Calu3 (cell line): ENCODE data around the gene ICOS. TPM values are rescaled to one million over a fixed set of nuclear protein-coding genes. Genes with fewer than 3 reads are reported as not detected.

Source experiments
- BruUV-seq: library from RNA; stranded (reverse); fragments of 400-500 nt; replicated peaks from 2 replicates; lab custom pipeline; 2021; lab: Mats Ljungman, UMichigan
- CTCF ChIA-PET: fragments of 300-600 bp; sonication (Branson Sonifier 250); formaldehyde crosslinking; loops from one replicate; lab custom pipeline; 2022; ENCODE audit warnings: antibody characterized with exemption; lab: Charles Lee
- DNase-seq: peaks from one replicate; pipeline ENCODE4 v3.0.0; 2022
- H3K27ac Mint-ChIP-seq: one replicate; pipeline ENCODE4 v1.8.0; 2022; ENCODE audit warnings: mixed read lengths; ENCODE audit not compliant: unreplicated experiment
- H3K27me3 Mint-ChIP-seq: one replicate; pipeline ENCODE4 v1.8.0; 2022; ENCODE audit warnings: mixed read lengths; ENCODE audit not compliant: unreplicated experiment
- H3K36me3 Mint-ChIP-seq: one replicate; pipeline ENCODE4 v1.8.0; 2022; ENCODE audit warnings: mild to moderate bottlenecking, moderate library complexity, mixed read lengths; ENCODE audit not compliant: insufficient read depth, unreplicated experiment
- H3K4me1 Mint-ChIP-seq: one replicate; pipeline ENCODE4 v1.8.0; 2022; ENCODE audit warnings: mild to moderate bottlenecking, low read depth, mixed read lengths; ENCODE audit not compliant: unreplicated experiment
- H3K4me3 Mint-ChIP-seq: one replicate; pipeline ENCODE4 v1.8.0; 2022; ENCODE audit warnings: mild to moderate bottlenecking, low read depth, moderate library complexity, mixed read lengths; ENCODE audit not compliant: unreplicated experiment
- H3K9me3 Mint-ChIP-seq: one replicate; pipeline ENCODE4 v1.8.0; 2022; ENCODE audit warnings: low read depth, mixed read lengths; ENCODE audit not compliant: unreplicated experiment
- intact Hi-C: fragments of 100-400 bp; cut with micrococcal nuclease; formaldehyde crosslinking; loops from one replicate; pipeline ENCODE4 v1.10.0; 2022; ENCODE audit not compliant: unreplicated experiment
- total RNA-seq: library from RNA; stranded (reverse); gene quantifications from 2 replicates; pipeline ENCODE4 v1.2.3, GENCODE V29; 2022
- TF ChIP-seq, protein P1 (sequence below): fragments of 200-600 bp; IDR thresholded peaks from one replicate; pipeline ENCODE4 v1.8.0; 2022; ENCODE audit warnings: antibody characterized with exemption; ENCODE audit not compliant: unreplicated experiment

Gene ICOS
- total RNA-seq, 1 experiment from 2014 or later: not detected

GRCh38 chr2:203988500-203989260 is 52.1 kb downstream of the ICOS start:
- TF ChIP-seq, protein P1, sequence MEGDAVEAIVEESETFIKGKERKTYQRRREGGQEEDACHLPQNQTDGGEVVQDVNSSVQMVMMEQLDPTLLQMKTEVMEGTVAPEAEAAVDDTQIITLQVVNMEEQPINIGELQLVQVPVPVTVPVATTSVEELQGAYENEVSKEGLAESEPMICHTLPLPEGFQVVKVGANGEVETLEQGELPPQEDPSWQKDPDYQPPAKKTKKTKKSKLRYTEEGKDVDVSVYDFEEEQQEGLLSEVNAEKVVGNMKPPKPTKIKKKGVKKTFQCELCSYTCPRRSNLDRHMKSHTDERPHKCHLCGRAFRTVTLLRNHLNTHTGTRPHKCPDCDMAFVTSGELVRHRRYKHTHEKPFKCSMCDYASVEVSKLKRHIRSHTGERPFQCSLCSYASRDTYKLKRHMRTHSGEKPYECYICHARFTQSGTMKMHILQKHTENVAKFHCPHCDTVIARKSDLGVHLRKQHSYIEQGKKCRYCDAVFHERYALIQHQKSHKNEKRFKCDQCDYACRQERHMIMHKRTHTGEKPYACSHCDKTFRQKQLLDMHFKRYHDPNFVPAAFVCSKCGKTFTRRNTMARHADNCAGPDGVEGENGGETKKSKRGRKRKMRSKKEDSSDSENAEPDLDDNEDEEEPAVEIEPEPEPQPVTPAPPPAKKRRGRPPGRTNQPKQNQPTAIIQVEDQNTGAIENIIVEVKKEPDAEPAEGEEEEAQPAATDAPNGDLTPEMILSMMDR: no peak
- BruUV-seq: no TSS peak
- CTCF ChIA-PET: no interaction called here
- no peak overlapping the region for H3K4me3 Mint-ChIP-seq
- intact Hi-C loops: no loop called here
- H3K36me3 Mint-ChIP-seq: no peaks in the 10 kb centered on the region
- H3K9me3 Mint-ChIP-seq: no peaks in the 10 kb centered on the region
- H3K27me3 Mint-ChIP-seq: peaks cover 17% of the 10 kb centered on the region
- no peak overlapping the region for H3K27ac Mint-ChIP-seq
- no peak for DNase-seq
- no peaks in the 10 kb centered on the region for H3K4me1 Mint-ChIP-seq

DNA sequence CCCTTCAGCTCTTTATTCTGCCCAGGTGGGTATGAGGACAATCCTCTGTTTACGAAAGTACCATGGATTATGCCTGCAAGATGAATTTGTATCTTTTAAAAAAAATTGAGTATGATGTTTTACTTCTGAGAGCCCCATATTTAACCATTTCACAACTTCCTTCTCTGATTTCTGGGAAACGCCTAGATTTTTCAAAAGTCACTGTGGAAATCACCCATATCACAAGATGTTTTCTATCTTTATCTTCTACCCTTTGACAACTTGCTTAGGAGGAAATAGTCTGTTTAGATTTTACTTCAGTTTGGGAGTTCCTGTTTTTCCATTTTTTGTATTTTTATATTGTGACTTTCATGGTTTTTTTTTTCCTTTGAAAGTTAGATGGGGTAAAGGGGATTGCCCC is 53.0 kb downstream of the ICOS start:
- Mint-ChIP-seq H3K27ac (no peak overlapping the region), H3K27me3 (peaks cover 9% of the 10 kb centered on the region), H3K9me3 (no peaks in the 10 kb centered on the region), H3K4me3 (no peak overlapping the region), H3K36me3 (no peaks in the 10 kb centered on the region), H3K4me1 (no peaks in the 10 kb centered on the region)
- TF ChIP-seq, protein P1: no peak
- CTCF ChIA-PET: no interaction called here
- no TSS peak for BruUV-seq
- intact Hi-C loops: no loop called here
- DNase-seq: no peak

GRCh38 chr2:203992509-203992908 is 55.9 kb downstream of the ICOS start:
- Mint-ChIP-seq H3K4me3 (no peak overlapping the region), H3K36me3 (no peaks in the 10 kb centered on the region), H3K9me3 (no peaks in the 10 kb centered on the region), H3K4me1 (no peaks in the 10 kb centered on the region), H3K27me3 (peaks cover 2% of the 10 kb centered on the region), H3K27ac (no peak overlapping the region)
- BruUV-seq: no TSS peak
- CTCF ChIA-PET: no interaction called here
- intact Hi-C loops: no loop called here
- DNase-seq: no peak
- TF ChIP-seq, protein P1: no peak

DNA sequence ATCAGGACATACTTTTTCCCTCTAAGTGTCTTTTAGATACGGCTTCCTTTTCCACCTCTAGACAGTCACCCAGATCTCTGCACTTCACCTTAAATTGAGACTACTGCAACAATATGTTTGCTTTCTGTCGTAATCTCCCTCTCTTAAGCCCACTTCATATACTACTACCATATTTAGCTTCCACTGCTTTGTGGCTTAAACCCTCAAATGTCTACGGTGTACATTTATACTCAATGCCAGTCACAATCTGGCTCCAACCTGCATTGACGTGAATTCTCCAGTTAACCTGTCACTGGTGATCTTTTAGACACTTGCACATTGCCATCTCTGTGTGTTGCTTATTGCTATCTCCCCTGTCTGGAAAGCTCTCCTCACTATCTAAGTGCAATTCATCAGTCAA is 56.4 kb downstream of the ICOS start:
- Mint-ChIP-seq H3K4me3 (no peak overlapping the region), H3K4me1 (no peaks in the 10 kb centered on the region), H3K27me3 (peaks cover 7% of the 10 kb centered on the region), H3K36me3 (no peaks in the 10 kb centered on the region), H3K27ac (no peak overlapping the region), H3K9me3 (no peaks in the 10 kb centered on the region)
- TF ChIP-seq, protein P1: no peak
- DNase-seq: no peak
- CTCF ChIA-PET: no interaction called here
- intact Hi-C loops: no loop called here
- no TSS peak for BruUV-seq
